ENCODE data around the gene DTNA. TPM values are rescaled to one million over a fixed set of nuclear protein-coding genes. Genes with fewer than 3 reads are reported as not detected.

The DTNA gene
- 15.0 and 19.8 TPM in 2 replicates for total RNA-seq

DNA sequence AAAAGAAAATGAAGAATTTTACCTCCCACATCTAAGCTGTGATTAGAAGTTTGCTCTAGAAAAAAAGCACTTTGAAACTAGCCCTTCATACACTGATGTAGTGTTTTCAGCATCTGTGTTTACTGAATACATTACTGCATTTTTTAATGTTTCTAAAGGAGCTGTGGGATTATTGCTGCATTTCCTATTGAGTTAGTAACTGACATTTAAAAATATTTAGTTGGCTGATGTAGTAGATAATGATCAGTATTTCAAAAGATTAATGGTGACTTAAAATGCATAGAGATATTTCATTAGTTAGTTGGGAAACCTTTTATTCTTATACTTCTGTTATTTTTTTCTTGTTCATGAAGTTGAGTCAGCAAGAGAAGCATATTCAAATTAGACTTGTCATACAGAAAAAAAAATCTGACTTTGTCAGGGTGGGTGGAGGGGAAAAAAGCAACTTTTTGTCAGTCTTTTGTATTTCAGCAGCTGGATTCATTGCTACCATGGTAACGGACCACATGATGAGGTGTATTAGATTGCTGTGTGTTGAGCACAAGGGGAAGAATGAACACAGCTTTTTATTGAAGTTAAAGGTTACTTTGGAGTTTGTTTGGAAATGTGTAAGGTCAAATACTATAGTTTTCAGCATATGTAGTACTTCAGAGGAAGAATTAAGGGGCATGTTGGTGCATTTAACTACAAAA lies at the start of gene DTNA:
Gene DTNA, plus strand, starts transcription at position 549 of the 692 bp plus-strand sequence. CDS start 45,679 bp downstream, outside the sequence.

